ENCODE data around the gene PHACTR1. TPM values are rescaled to one million over a fixed set of nuclear protein-coding genes. Genes with fewer than 3 reads are reported as not detected.

PHACTR1 gene
- total RNA-seq, 1 experiment from 2014 or later = 0.05 TPM

- Histone ChIP-seq H3K27ac (ENCODE audit: low read length) (no peak overlapping the region), H3K4me1 (ENCODE audit: control insufficient read depth, insufficient read depth, low read length) (no peaks in the 10 kb centered on the region), H3K36me3 (ENCODE audit: control insufficient read depth, insufficient read depth, low read length) (no peaks in the 10 kb centered on the region), H3K9me3 (ENCODE audit: control insufficient read depth, insufficient read depth, low read depth, low read length) (no peaks in the 10 kb centered on the region), H3K4me3 (ENCODE audit: low read depth in 2 of 2, low read length in 2 of 2) (no peak overlapping the region), H3K27me3 (ENCODE audit: control insufficient read depth, insufficient read depth, low read length) (no peaks in the 10 kb centered on the region; the same call in 1 of the 2 replicates)
- ATAC-seq (no peak), DNase-seq (ENCODE audit: low read depth, low spot score) (no peak)
- TF ChIP-seq CTCF (IDR thresholded peaks at IDR 0.05) (no peak), TCF7L2 (IDR thresholded peaks at IDR 0.05; ENCODE audit: low read depth, low read length) (no peak), SIN3A (IDR thresholded peaks at IDR 0.05; ENCODE audit: borderline replicate concordance, insufficient read depth, low read depth, low read length) (no peak), REST (IDR thresholded peaks at IDR 0.05; ENCODE audit: insufficient read depth in 1 of 2, low read depth in 2 of 2, low read length in 1 of 2) (no peak), POLR2AphosphoS5 (IDR thresholded peaks at IDR 0.05; ENCODE audit: low read depth, low read length) (no peak)
- in situ Hi-C loops (cut with HindIII; ENCODE audit: low pct_unique_long_range_greater_than_20kb, low sequenced_read_pairs) = no loop called here
- intact Hi-C loops (cut with micrococcal nuclease; ENCODE audit: unreplicated experiment) = no loop called here
- POLR2A ChIA-PET = no interaction called here
- CTCF ChIA-PET = no interaction called here
- no TSS peak for BruUV-seq (replicated peaks)
These were observed 404.2 kb downstream of the PHACTR1 start for GRCh38 chr6:13120483-13121482.

GRCh38 chr6:13124131-13124530 lies 407.6 kb downstream of the PHACTR1 start:
- Histone ChIP-seq H3K36me3 (ENCODE audit: control insufficient read depth, insufficient read depth, low read length) (no peaks in the 10 kb centered on the region), H3K27ac (ENCODE audit: low read length) (no peak overlapping the region), H3K4me1 (ENCODE audit: control insufficient read depth, insufficient read depth, low read length) (no peaks in the 10 kb centered on the region), H3K4me3 (ENCODE audit: low read depth in 2 of 2, low read length in 2 of 2) (no peak overlapping the region), H3K27me3 (ENCODE audit: control insufficient read depth, insufficient read depth, low read length) (no peaks in the 10 kb centered on the region; the same call in 1 of the 2 replicates), H3K9me3 (ENCODE audit: control insufficient read depth, insufficient read depth, low read depth, low read length) (no peaks in the 10 kb centered on the region)
- TF ChIP-seq CTCF (IDR thresholded peaks at IDR 0.05) (no peak), TCF7L2 (IDR thresholded peaks at IDR 0.05; ENCODE audit: low read depth, low read length) (no peak), POLR2AphosphoS5 (IDR thresholded peaks at IDR 0.05; ENCODE audit: low read depth, low read length) (no peak), REST (IDR thresholded peaks at IDR 0.05; ENCODE audit: insufficient read depth in 1 of 2, low read depth in 2 of 2, low read length in 1 of 2) (no peak), SIN3A (IDR thresholded peaks at IDR 0.05; ENCODE audit: borderline replicate concordance, insufficient read depth, low read depth, low read length) (no peak)
- ATAC-seq (no peak), DNase-seq (ENCODE audit: low read depth, low spot score) (no peak)
- ChIA-PET POLR2A (no interaction called here), CTCF (no interaction called here)
- in situ Hi-C loops (cut with HindIII; ENCODE audit: low pct_unique_long_range_greater_than_20kb, low sequenced_read_pairs) (no loop called here), intact Hi-C loops (cut with micrococcal nuclease; ENCODE audit: unreplicated experiment) (no loop called here)
- BruUV-seq (replicated peaks) = no TSS peak
